Measurements from ENCODE around the gene GARIN6.
"Not testable (repeated sequence)": the region's sequence is repeated elsewhere in the genome, so short reads cannot be mapped to it uniquely, and the experiment has no call there.

The GARIN6 gene
- 0 to 0.99 (median 0) reads per million in 17 experiments for total RNA-seq

GRCh38 chr12:99647453-99647852 lies at the start of gene GARIN6:
TSS of gene GARIN6 (plus strand) at chr12:99647753. CDS start at chr12:99648175, 422 bp downstream.
- no peak for DNase-seq

- no peak for DNase-seq
These were observed 48.8 kb upstream of the GARIN6 start for GRCh38 chr12:99598785-99599184.

GRCh38 chr12:99600388-99600787 lies 47.2 kb upstream of the GARIN6 start:
- DNase-seq = no peak

- no peak for DNase-seq
These were observed 37.9 kb upstream of the GARIN6 start for GRCh38 chr12:99609455-99610181.

- DNase-seq = no peak
These were observed 36.4 kb upstream of the GARIN6 start for GRCh38 chr12:99611117-99611516.

- no peak for DNase-seq
These were observed 36.0 kb upstream of the GARIN6 start for GRCh38 chr12:99611599-99611998.

- DNase-seq = no peak
These were observed 28.9 kb upstream of the GARIN6 start for GRCh38 chr12:99618657-99619056.

GRCh38 chr12:99619389-99620158 lies 28.0 kb upstream of the GARIN6 start:
- DNase-seq = peak; percentile 38 to 62 (median 53)

- no peak for DNase-seq
These were observed 27.4 kb upstream of the GARIN6 start for GRCh38 chr12:99620159-99620479.

GRCh38 chr12:99624591-99624990 lies 23.0 kb upstream of the GARIN6 start:
- not testable (repeated sequence) for DNase-seq

- DNase-seq = no peak
These were observed 20.1 kb upstream of the GARIN6 start for GRCh38 chr12:99627459-99627858.

- DNase-seq = no peak
These were observed 2.9 kb upstream of the GARIN6 start for GRCh38 chr12:99644629-99645028.

GRCh38 chr12:99648183-99648582 lies 630 bp downstream of the GARIN6 start:
- DNase-seq = no peak

- no peak for DNase-seq
These were observed 2.0 kb downstream of the GARIN6 start for GRCh38 chr12:99649551-99649950.

GRCh38 chr12:99658671-99659349 lies 11.3 kb downstream of the GARIN6 start:
- peak in 1 of 4 experiments; percentile 1 for DNase-seq

- DNase-seq = no peak
These were observed 23.1 kb downstream of the GARIN6 start for GRCh38 chr12:99670635-99671034.

GRCh38 chr12:99680276-99680675 lies 32.7 kb downstream of the GARIN6 start:
- no peak for DNase-seq

GRCh38 chr12:99686142-99686541 lies 38.6 kb downstream of the GARIN6 start:
- no peak for DNase-seq

GRCh38 chr12:99695050-99695449 lies 47.5 kb downstream of the GARIN6 start:
- no peak for DNase-seq
